Measurements from ENCODE around the gene SAA4.
A peak's percentile ranks its signal among the peaks of the same experiment; 100 is the strongest.

The SAA4 gene

GRCh38 chr11:18236664-18237356 lies at the start of gene SAA4:
SAA4 (minus strand) TSS chr11:18236802; CDS start chr11:18235926, 876 bp downstream.
- no peaks in the 10 kb centered on the region for H3K9me3 ChIP-seq
- no peak within 1 kb of the TSS for H3K27ac ChIP-seq
- no peak within 1 kb of the TSS for H3K4me3 ChIP-seq (ENCODE audit: low read depth in 1 of 2, low read length in 1 of 2)
- H3K27me3 ChIP-seq, result peaks cover 79% of the 10 kb centered on the region
- no peaks in the 10 kb centered on the region for H3K36me3 ChIP-seq
- TF ChIP-seq, protein P1, sequence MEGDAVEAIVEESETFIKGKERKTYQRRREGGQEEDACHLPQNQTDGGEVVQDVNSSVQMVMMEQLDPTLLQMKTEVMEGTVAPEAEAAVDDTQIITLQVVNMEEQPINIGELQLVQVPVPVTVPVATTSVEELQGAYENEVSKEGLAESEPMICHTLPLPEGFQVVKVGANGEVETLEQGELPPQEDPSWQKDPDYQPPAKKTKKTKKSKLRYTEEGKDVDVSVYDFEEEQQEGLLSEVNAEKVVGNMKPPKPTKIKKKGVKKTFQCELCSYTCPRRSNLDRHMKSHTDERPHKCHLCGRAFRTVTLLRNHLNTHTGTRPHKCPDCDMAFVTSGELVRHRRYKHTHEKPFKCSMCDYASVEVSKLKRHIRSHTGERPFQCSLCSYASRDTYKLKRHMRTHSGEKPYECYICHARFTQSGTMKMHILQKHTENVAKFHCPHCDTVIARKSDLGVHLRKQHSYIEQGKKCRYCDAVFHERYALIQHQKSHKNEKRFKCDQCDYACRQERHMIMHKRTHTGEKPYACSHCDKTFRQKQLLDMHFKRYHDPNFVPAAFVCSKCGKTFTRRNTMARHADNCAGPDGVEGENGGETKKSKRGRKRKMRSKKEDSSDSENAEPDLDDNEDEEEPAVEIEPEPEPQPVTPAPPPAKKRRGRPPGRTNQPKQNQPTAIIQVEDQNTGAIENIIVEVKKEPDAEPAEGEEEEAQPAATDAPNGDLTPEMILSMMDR (IDR thresholded peaks at IDR 0.05), result no peak
- no peaks in the 10 kb centered on the region for H3K4me1 ChIP-seq (ENCODE audit: control insufficient read depth in 1 of 2, insufficient read depth in 1 of 2, low read depth in 1 of 2, low read length in 1 of 2)

GRCh38 chr11:18285841-18286240 lies 49.2 kb upstream of the SAA4 start:
- Histone ChIP-seq H3K27me3 (no peaks in the 10 kb centered on the region), H3K4me1 (ENCODE audit: control insufficient read depth in 1 of 2, insufficient read depth in 1 of 2, low read depth in 1 of 2, low read length in 1 of 2) (no peaks in the 10 kb centered on the region), H3K4me3 (ENCODE audit: low read depth in 1 of 2, low read length in 1 of 2) (no peak overlapping the region), H3K9me3 (no peaks in the 10 kb centered on the region), H3K36me3 (peaks cover 92% of the 10 kb centered on the region), H3K27ac (no peak overlapping the region)
- TF ChIP-seq, protein P1 (IDR thresholded peaks at IDR 0.05), result no peak

GRCh38 chr11:18282626-18283025 lies 46.0 kb upstream of the SAA4 start:
- H3K4me1 ChIP-seq (ENCODE audit: control insufficient read depth in 1 of 2, insufficient read depth in 1 of 2, low read depth in 1 of 2, low read length in 1 of 2), result peaks cover 0 to 4% of the 10 kb centered on the region in 2 experiments
- no peaks in the 10 kb centered on the region for H3K9me3 ChIP-seq
- H3K27me3 ChIP-seq, result no peaks in the 10 kb centered on the region
- H3K27ac ChIP-seq, result no peak overlapping the region
- H3K36me3 ChIP-seq, result peaks cover 82% of the 10 kb centered on the region
- H3K4me3 ChIP-seq (ENCODE audit: low read depth in 1 of 2, low read length in 1 of 2), result no peak overlapping the region
- TF ChIP-seq, protein P1 (IDR thresholded peaks at IDR 0.05), result no peak

DNA sequence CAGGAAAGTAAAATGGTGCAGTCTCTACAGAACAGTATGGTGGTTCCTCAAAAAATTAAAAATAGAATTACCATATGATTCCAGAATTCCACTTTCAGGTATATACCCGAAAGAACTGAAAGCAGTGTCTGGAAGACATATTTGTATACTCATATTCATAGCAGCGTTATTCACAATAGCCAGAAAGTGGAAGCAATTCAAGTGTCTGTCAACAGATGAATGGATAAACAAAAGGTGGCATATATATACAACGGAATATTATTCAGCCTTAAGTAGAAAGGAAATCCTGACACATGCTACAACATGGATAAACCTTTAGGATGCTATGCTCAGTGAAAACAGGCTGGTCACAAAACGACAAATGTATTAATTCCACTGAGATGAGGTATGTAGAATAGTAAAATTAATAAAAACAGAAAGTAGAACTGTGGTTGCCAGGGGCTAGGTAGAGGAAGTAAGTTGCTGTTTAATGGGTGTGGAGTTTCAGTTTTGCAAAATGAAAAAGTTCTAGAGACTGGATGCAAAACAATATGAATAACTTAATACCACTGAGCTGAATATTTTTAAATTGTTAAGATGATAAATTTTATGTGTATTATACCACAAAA lies 43.9 kb upstream of the SAA4 start:
- Histone ChIP-seq H3K4me1 (ENCODE audit: control insufficient read depth in 1 of 2, insufficient read depth in 1 of 2, low read depth in 1 of 2, low read length in 1 of 2) (peaks cover 0 to 4% of the 10 kb centered on the region in 2 experiments), H3K36me3 (peaks cover 61% of the 10 kb centered on the region), H3K27me3 (no peaks in the 10 kb centered on the region), H3K9me3 (no peaks in the 10 kb centered on the region), H3K4me3 (ENCODE audit: low read depth in 1 of 2, low read length in 1 of 2) (no peak overlapping the region), H3K27ac (no peak overlapping the region)
- TF ChIP-seq, protein P1 (IDR thresholded peaks at IDR 0.05), result no peak

DNA sequence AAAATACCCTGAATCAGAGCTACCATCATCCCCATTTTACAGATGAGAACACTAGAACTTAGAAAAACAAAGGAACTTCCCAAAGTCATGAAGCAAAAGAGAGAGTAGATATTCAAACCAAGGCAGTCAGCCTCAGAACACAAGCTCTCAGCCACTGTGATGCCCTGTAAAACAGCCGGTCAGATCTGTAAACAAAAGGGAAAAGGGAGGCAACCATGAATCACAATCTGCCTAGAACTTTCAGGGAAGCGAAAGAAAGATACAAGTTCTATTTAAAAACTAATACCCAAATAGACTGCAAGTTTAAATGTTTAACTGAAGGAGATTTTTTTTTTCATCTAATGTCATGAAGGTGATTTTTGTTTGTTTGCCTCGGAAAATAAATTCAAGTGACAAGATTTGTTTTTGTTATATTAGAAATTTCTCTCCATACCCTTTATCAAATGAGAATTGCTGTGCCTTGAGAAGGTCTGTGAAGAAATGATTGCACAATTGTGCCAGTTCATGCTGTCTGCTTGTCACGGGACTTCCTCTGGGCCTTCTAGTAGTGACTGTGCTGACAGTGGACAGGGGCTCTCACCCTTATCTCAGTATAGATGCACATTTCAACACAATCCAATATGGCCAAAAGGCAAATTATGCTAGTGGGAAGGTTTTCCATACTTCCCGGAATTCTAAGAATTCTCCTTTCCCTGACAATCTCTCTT lies 41.1 kb upstream of the SAA4 start:
- Histone ChIP-seq H3K36me3 (peaks cover 36% of the 10 kb centered on the region), H3K4me1 (ENCODE audit: control insufficient read depth in 1 of 2, insufficient read depth in 1 of 2, low read depth in 1 of 2, low read length in 1 of 2) (peaks cover 0 to 4% of the 10 kb centered on the region in 2 experiments), H3K4me3 (ENCODE audit: low read depth in 1 of 2, low read length in 1 of 2) (no peak overlapping the region), H3K27me3 (no peaks in the 10 kb centered on the region), H3K27ac (peak overlapping the region; percentile 12), H3K9me3 (no peaks in the 10 kb centered on the region)
- TF ChIP-seq, protein P1 (IDR thresholded peaks at IDR 0.05), result no peak

All from neutrophil (primary cell).